HEK293T (cell line): ENCODE results near the gene NMUR1.

Source experiments
- ARNT ChIP-seq: fragments of 450-650 bp; IDR thresholded peaks from 2 replicates; pipeline ENCODE4 v1.6.1; 2017; ENCODE audit warnings: mild to moderate bottlenecking
- BHLHE40 ChIP-seq: fragments of 450-650 bp; IDR thresholded peaks from 2 replicates; pipeline ENCODE4 v1.6.1; 2016; ENCODE audit warnings: mild to moderate bottlenecking, moderate library complexity, borderline replicate concordance
- ELF4 ChIP-seq: fragments of 450-650 bp; IDR thresholded peaks from 2 replicates; pipeline ENCODE4 v1.6.1; 2017; ENCODE audit warnings: antibody characterized with exemption
- FOXA1 ChIP-seq: fragments of 450-650 bp; IDR thresholded peaks from 2 replicates; pipeline ENCODE4 v1.6.1; 2016; ENCODE audit warnings: mild to moderate bottlenecking
- FOXK2 ChIP-seq: fragments of 450-650 bp; IDR thresholded peaks from 2 replicates; pipeline ENCODE4 v1.6.1; 2016; ENCODE audit warnings: mild to moderate bottlenecking
- FOXM1 ChIP-seq: fragments of 450-650 bp; IDR thresholded peaks from 2 replicates; pipeline ENCODE4 v1.6.1; 2017; ENCODE audit warnings: mild to moderate bottlenecking, borderline replicate concordance
- HDGF ChIP-seq: fragments of 450-650 bp; IDR thresholded peaks from 2 replicates; pipeline ENCODE4 v1.6.1; 2017; ENCODE audit warnings: antibody characterized with exemption, borderline replicate concordance
- L3MBTL2 ChIP-seq: fragments of 450-650 bp; conservative IDR thresholded peaks from 2 replicates; pipeline ENCODE4 v1.6.1; 2016; ENCODE audit warnings: mild to moderate bottlenecking
- NFRKB ChIP-seq: fragments of 450-650 bp; IDR thresholded peaks from 2 replicates; pipeline ENCODE4 v1.6.1; 2016; ENCODE audit warnings: mild to moderate bottlenecking, moderate library complexity
- SP1 ChIP-seq: fragments of 450-650 bp; IDR thresholded peaks from 2 replicates; pipeline ENCODE4 v1.6.1; 2017
- SUZ12 ChIP-seq: fragments of 450-650 bp; IDR thresholded peaks from 2 replicates; pipeline ENCODE4 v1.6.1; 2016; ENCODE audit warnings: mild to moderate bottlenecking
- TARDBP ChIP-seq: fragments of 450-650 bp; IDR thresholded peaks from 2 replicates; pipeline ENCODE4 v1.6.1; 2016
- ZNF384 ChIP-seq: fragments of 450-650 bp; IDR thresholded peaks from 2 replicates; pipeline ENCODE4 v1.6.1; 2016
- TF ChIP-seq, protein P1 (sequence below): fragments of 450-650 bp; IDR thresholded peaks from 2 replicates; pipeline ENCODE4 v1.6.1; 2016

DNA sequence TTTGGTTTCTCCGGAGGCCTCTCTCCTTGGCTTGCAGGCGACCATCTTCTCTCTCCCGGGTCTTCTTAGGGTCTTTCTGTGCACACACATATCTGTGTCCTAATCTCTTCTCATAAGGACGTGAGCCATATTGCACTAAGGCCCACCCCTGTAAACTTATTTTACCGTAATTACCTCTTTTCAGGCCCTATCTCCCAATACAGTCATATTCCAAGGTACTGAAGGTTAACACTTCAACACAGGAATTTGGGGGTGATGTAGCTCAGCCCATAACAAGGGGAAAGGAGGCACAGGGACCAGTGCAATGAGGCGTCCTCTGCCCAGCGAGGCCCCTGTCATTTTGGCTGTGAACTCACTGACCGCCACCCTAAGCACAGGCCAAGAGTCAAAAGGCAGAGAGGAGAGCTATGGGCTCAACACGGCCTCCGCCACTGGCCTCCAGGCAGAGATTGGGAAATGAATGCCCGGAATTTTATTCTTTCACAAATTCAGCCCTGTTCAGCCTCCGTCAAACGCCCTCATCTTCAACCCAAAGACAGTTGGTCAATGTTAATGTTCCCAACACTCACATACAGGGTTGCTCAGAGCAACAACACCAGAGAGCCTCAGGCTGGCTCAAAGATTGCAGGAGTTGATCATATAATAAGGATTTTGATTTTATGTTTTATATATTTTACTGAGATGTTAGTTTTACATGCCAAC is 15.9 kb upstream of the NMUR1 start:
- TF ChIP-seq FOXK2: no peak
- no peak for TF ChIP-seq SP1
- TF ChIP-seq FOXM1: no peak
- TF ChIP-seq BHLHE40: no peak
- TF ChIP-seq NFRKB: no peak
- TF ChIP-seq TARDBP: no peak
- TF ChIP-seq L3MBTL2: no peak
- TF ChIP-seq ARNT: no peak
- TF ChIP-seq, protein P1, sequence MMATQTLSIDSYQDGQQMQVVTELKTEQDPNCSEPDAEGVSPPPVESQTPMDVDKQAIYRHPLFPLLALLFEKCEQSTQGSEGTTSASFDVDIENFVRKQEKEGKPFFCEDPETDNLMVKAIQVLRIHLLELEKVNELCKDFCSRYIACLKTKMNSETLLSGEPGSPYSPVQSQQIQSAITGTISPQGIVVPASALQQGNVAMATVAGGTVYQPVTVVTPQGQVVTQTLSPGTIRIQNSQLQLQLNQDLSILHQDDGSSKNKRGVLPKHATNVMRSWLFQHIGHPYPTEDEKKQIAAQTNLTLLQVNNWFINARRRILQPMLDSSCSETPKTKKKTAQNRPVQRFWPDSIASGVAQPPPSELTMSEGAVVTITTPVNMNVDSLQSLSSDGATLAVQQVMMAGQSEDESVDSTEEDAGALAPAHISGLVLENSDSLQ: no peak
- TF ChIP-seq ELF4: no peak
- TF ChIP-seq FOXA1: no peak
- TF ChIP-seq ZNF384: no peak
- no peak for TF ChIP-seq HDGF
- no peak for TF ChIP-seq SUZ12
